ENCODE results near the gene GULP1.

The GULP1 gene

GRCh38 chr2:188580738-188581137, 289.1 kb downstream of the GULP1 start:
- H3K4me1 ChIP-seq (ENCODE audit: control insufficient read depth, low read length) = no peaks in the 10 kb centered on the region
- no peak for TF ChIP-seq EZH2phosphoT487 (IDR thresholded peaks at IDR 0.05; ENCODE audit: borderline replicate concordance, low read length)
- TF ChIP-seq CTCF (IDR thresholded peaks at IDR 0.05; ENCODE audit: low read depth, low read length, poor library complexity, severe bottlenecking) = no peak

GRCh38 chr2:188582211-188582610, 290.5 kb downstream of the GULP1 start:
- H3K4me1 ChIP-seq (ENCODE audit: control insufficient read depth, low read length) = no peaks in the 10 kb centered on the region
- no peak overlapping the region for H3K27ac ChIP-seq (ENCODE audit: low read depth, low read length)
- H3K9me2 ChIP-seq (replicated peaks; ENCODE audit: control insufficient read depth, low read length) = no peaks in the 10 kb centered on the region
- TF ChIP-seq EZH2phosphoT487 (IDR thresholded peaks at IDR 0.05; ENCODE audit: borderline replicate concordance, low read length) (no peak), CTCF (IDR thresholded peaks at IDR 0.05; ENCODE audit: low read depth, low read length, poor library complexity, severe bottlenecking) (no peak)
- no peak overlapping the region for H3K4me2 ChIP-seq (ENCODE audit: low read length)
- H3K36me3 ChIP-seq (ENCODE audit: control insufficient read depth, low read length) = no peaks in the 10 kb centered on the region
- no peaks in the 10 kb centered on the region for H3F3A ChIP-seq (ENCODE audit: control insufficient read depth, insufficient read depth)
- H3K9me3 ChIP-seq (ENCODE audit: control insufficient read depth, insufficient read depth, low read length) = no peaks in the 10 kb centered on the region
- H4K20me1 ChIP-seq (ENCODE audit: control insufficient read depth, insufficient read depth, low read depth, low read length) = no peaks in the 10 kb centered on the region
- no peaks in the 10 kb centered on the region for H3K79me2 ChIP-seq (ENCODE audit: control insufficient read depth, low read length)
- H3K27me3 ChIP-seq (ENCODE audit: control insufficient read depth, low read length) = no peaks in the 10 kb centered on the region
- H3K4me3 ChIP-seq (ENCODE audit: low read length) = no peak overlapping the region

More at GRCh38 chr2:188580738-188581137, 289.1 kb downstream of the GULP1 start:
- Histone ChIP-seq H3K4me2 (ENCODE audit: low read length) (no peak overlapping the region), H3K4me3 (ENCODE audit: low read length) (no peak overlapping the region), H3F3A (ENCODE audit: control insufficient read depth, insufficient read depth) (no peaks in the 10 kb centered on the region), H3K36me3 (ENCODE audit: control insufficient read depth, low read length) (no peaks in the 10 kb centered on the region), H3K79me2 (ENCODE audit: control insufficient read depth, low read length) (no peaks in the 10 kb centered on the region), H3K27me3 (ENCODE audit: control insufficient read depth, low read length) (no peaks in the 10 kb centered on the region), H4K20me1 (ENCODE audit: control insufficient read depth, insufficient read depth, low read depth, low read length) (no peaks in the 10 kb centered on the region), H3K9me3 (ENCODE audit: control insufficient read depth, insufficient read depth, low read length) (no peaks in the 10 kb centered on the region), H3K9me2 (replicated peaks; ENCODE audit: control insufficient read depth, low read length) (no peaks in the 10 kb centered on the region), H3K27ac (ENCODE audit: low read depth, low read length) (no peak overlapping the region)

GRCh38 chr2:188588235-188588634, 296.6 kb downstream of the GULP1 start:
- Histone ChIP-seq H3K4me2 (ENCODE audit: low read length) (no peak overlapping the region), H3K36me3 (ENCODE audit: control insufficient read depth, low read length) (no peaks in the 10 kb centered on the region)

More at GRCh38 chr2:188588235-188588634, 296.6 kb downstream of the GULP1 start:
- no peaks in the 10 kb centered on the region for H3K9me2 ChIP-seq (replicated peaks; ENCODE audit: control insufficient read depth, low read length)
- TF ChIP-seq CTCF (IDR thresholded peaks at IDR 0.05; ENCODE audit: low read depth, low read length, poor library complexity, severe bottlenecking) = no peak
- no peak for TF ChIP-seq EZH2phosphoT487 (IDR thresholded peaks at IDR 0.05; ENCODE audit: borderline replicate concordance, low read length)
- no peak overlapping the region for H3K27ac ChIP-seq (ENCODE audit: low read depth, low read length)
- no peaks in the 10 kb centered on the region for H3K4me1 ChIP-seq (ENCODE audit: control insufficient read depth, low read length)
- H3K79me2 ChIP-seq (ENCODE audit: control insufficient read depth, low read length) = no peaks in the 10 kb centered on the region
- H3F3A ChIP-seq (ENCODE audit: control insufficient read depth, insufficient read depth) = no peaks in the 10 kb centered on the region
- no peaks in the 10 kb centered on the region for H4K20me1 ChIP-seq (ENCODE audit: control insufficient read depth, insufficient read depth, low read depth, low read length)
- no peaks in the 10 kb centered on the region for H3K27me3 ChIP-seq (ENCODE audit: control insufficient read depth, low read length)
- H3K9me3 ChIP-seq (ENCODE audit: control insufficient read depth, insufficient read depth, low read length) = no peaks in the 10 kb centered on the region
- H3K4me3 ChIP-seq (ENCODE audit: low read length) = no peak overlapping the region
